HuH-7.5 (cell line): Measurements from ENCODE around the gene ALG14.
"Not testable (repeated sequence)": the region's sequence is repeated elsewhere in the genome, so short reads cannot be mapped to it uniquely, and the experiment has no call there.

Experiments
- DNase-seq: peaks from one replicate; pipeline ENCODE4 v3.0.0; 2011; ENCODE audit warnings: low spot score

Gene ALG14

GRCh38 chr1:95088303-95088702, 15.6 kb upstream of the ALG14 start:
- no peak for DNase-seq

GRCh38 chr1:95086949-95087533, 14.3 kb upstream of the ALG14 start:
- peak; percentile 55 for DNase-seq

- DNase-seq = no peak
Observed at GRCh38 chr1:95085376-95085775, 12.6 kb upstream of the ALG14 start.

- peak; percentile 10 for DNase-seq
Observed at GRCh38 chr1:95084317-95085176, 11.8 kb upstream of the ALG14 start.

GRCh38 chr1:95080879-95081278, 8.1 kb upstream of the ALG14 start:
- DNase-seq = no peak

- no peak for DNase-seq
Observed at GRCh38 chr1:95080446-95080845, 7.7 kb upstream of the ALG14 start.

GRCh38 chr1:95076034-95076433, 3.3 kb upstream of the ALG14 start:
- no peak for DNase-seq

- DNase-seq = no peak
Observed at GRCh38 chr1:95073446-95073845, 695 bp upstream of the ALG14 start.

- no peak for DNase-seq
Observed at GRCh38 chr1:95072117-95072516, 634 bp downstream of the ALG14 start.

GRCh38 chr1:95071539-95071938, 1.2 kb downstream of the ALG14 start:
- no peak for DNase-seq

GRCh38 chr1:95069710-95070093, 3.0 kb downstream of the ALG14 start:
- DNase-seq = no peak

GRCh38 chr1:95068956-95069709, 3.6 kb downstream of the ALG14 start:
- DNase-seq = no peak

- no peak for DNase-seq
Observed at GRCh38 chr1:95067568-95067967, 5.2 kb downstream of the ALG14 start.

- DNase-seq = no peak
Observed at GRCh38 chr1:95067062-95067461, 5.7 kb downstream of the ALG14 start.

- no peak for DNase-seq
Observed at GRCh38 chr1:95061445-95062006, 11.2 kb downstream of the ALG14 start.

GRCh38 chr1:95058974-95059373, 13.8 kb downstream of the ALG14 start:
- no peak for DNase-seq

- no peak for DNase-seq
Observed at GRCh38 chr1:95057351-95057750, 15.4 kb downstream of the ALG14 start.

- DNase-seq = no peak
Observed at GRCh38 chr1:95049935-95050334, 22.8 kb downstream of the ALG14 start.

GRCh38 chr1:95048317-95048716, 24.4 kb downstream of the ALG14 start:
- DNase-seq = no peak

- not testable (repeated sequence) for DNase-seq
Observed at GRCh38 chr1:95047624-95048023, 25.1 kb downstream of the ALG14 start.

GRCh38 chr1:95046359-95046758, 26.4 kb downstream of the ALG14 start:
- no peak for DNase-seq

GRCh38 chr1:95043141-95043980, 29.4 kb downstream of the ALG14 start:
- peak; percentile 43 for DNase-seq
